Umbilical cord (tissue), 2 donors: ENCODE measurements around the gene ACER3. TPM values are rescaled to one million over a fixed set of nuclear protein-coding genes. Genes with fewer than 3 reads are reported as not detected.
A peak's percentile ranks its signal among the peaks of the same experiment; 100 is the strongest.
"Not testable (repeated sequence)": the region's sequence is repeated elsewhere in the genome, so short reads cannot be mapped to it uniquely, and the experiment has no call there.

Experiments used
- DNase-seq: peaks from one replicate; pipeline ENCODE4 v3.0.0-alpha.2; 2015; ENCODE audit warnings: low spot score
- total RNA-seq: library from RNA; depleted of rRNA; stranded (reverse); fragments of >200 nt; gene quantifications from one replicate; pipeline ENCODE4 v1.2.3, GENCODE V29; 2014; ENCODE audit warnings: low replicate concordance; ENCODE audit not compliant: insufficient read depth

ACER3 gene
- total RNA-seq, 1 donor from 2014 or later, result 16.1 TPM

GRCh38 chr11:76836613-76837291, 24.0 kb upstream of the ACER3 start:
- no peak for DNase-seq

- no peak for DNase-seq
Observed at GRCh38 chr11:76837696-76838677, 22.7 kb upstream of the ACER3 start.

- DNase-seq, result no peak
Observed at GRCh38 chr11:76838678-76839068, 22.0 kb upstream of the ACER3 start.

GRCh38 chr11:76839311-76839710, 21.4 kb upstream of the ACER3 start:
- no peak for DNase-seq

- DNase-seq, result no peak
Observed at GRCh38 chr11:76841923-76842452, 18.7 kb upstream of the ACER3 start.

- no peak for DNase-seq
Observed at GRCh38 chr11:76843907-76844306, 16.8 kb upstream of the ACER3 start.

- no peak for DNase-seq
Observed at GRCh38 chr11:76844511-76844910, 16.2 kb upstream of the ACER3 start.

- no peak for DNase-seq
Observed at GRCh38 chr11:76845069-76845468, 15.6 kb upstream of the ACER3 start.

GRCh38 chr11:76846441-76846840, 14.3 kb upstream of the ACER3 start:
- no peak for DNase-seq

GRCh38 chr11:76849376-76849775, 11.3 kb upstream of the ACER3 start:
- no peak for DNase-seq

GRCh38 chr11:76850130-76850529, 10.6 kb upstream of the ACER3 start:
- DNase-seq, result no peak

GRCh38 chr11:76850815-76851214, 9.9 kb upstream of the ACER3 start:
- DNase-seq, result no peak

- no peak for DNase-seq
Observed at GRCh38 chr11:76854709-76855108, 6.0 kb upstream of the ACER3 start.

- DNase-seq, result not testable (repeated sequence)
Observed at GRCh38 chr11:76855670-76856069, 5.0 kb upstream of the ACER3 start.

- DNase-seq, result no peak
Observed at GRCh38 chr11:76856106-76856505, 4.6 kb upstream of the ACER3 start.

- DNase-seq, result no peak
Observed at GRCh38 chr11:76856571-76856970, 4.1 kb upstream of the ACER3 start.

- DNase-seq, result no peak
Observed at GRCh38 chr11:76857781-76858410, 2.8 kb upstream of the ACER3 start.

- no peak for DNase-seq
Observed at GRCh38 chr11:76859708-76860227, 950 bp upstream of the ACER3 start.

GRCh38 chr11:76861490-76861953, 804 bp downstream of the ACER3 start:
- DNase-seq, result no peak

- DNase-seq, result not testable (repeated sequence)
Observed at GRCh38 chr11:76862794-76863193, 2.1 kb downstream of the ACER3 start.

- peak; percentile 25 for DNase-seq
Observed at GRCh38 chr11:76863196-76863777, 2.6 kb downstream of the ACER3 start.
